DOHH2 (cell line): Measurements from ENCODE around the gene GLUD2.

Source experiments
- H3F3A ChIP-seq: fragments of 200-600 bp; sonication (generic), shearing (Covaris generic); 2 replicates; pipeline ENCODE4 v1.6.0; 2016; ENCODE audit warnings: antibody characterized with exemption, mild to moderate bottlenecking; ENCODE audit not compliant: control insufficient read depth, insufficient read depth
- H3K27ac ChIP-seq: fragments of 200-600 bp; sonication (generic); 2 replicates; pipeline ENCODE4 v1.5.1; 2014; ENCODE audit warnings: low read depth, mild to moderate bottlenecking, low read length, moderate library complexity
- H3K27me3 ChIP-seq: fragments of 200-600 bp; sonication (generic); 2 replicates; pipeline ENCODE4 v1.6.1; 2014; ENCODE audit warnings: mild to moderate bottlenecking, low read length, mixed read lengths; ENCODE audit not compliant: control insufficient read depth
- H3K36me3 ChIP-seq: fragments of 200-600 bp; sonication (generic); 2 replicates; pipeline ENCODE4 v1.6.1; 2014; ENCODE audit warnings: mild to moderate bottlenecking, low read length, moderate library complexity, mixed read lengths; ENCODE audit not compliant: control insufficient read depth
- H3K4me1 ChIP-seq: fragments of 200-600 bp; sonication (generic); 2 replicates; pipeline ENCODE4 v1.6.1; 2014; ENCODE audit warnings: mild to moderate bottlenecking, low read length, mixed read lengths; ENCODE audit not compliant: control insufficient read depth
- H3K4me2 ChIP-seq: fragments of 200-600 bp; sonication (generic); 2 replicates; pipeline ENCODE4 v1.6.0; 2014; ENCODE audit warnings: mild to moderate bottlenecking, low read length, moderate library complexity
- H3K4me3 ChIP-seq: fragments of 200-600 bp; sonication (generic); 2 replicates; pipeline ENCODE4 v1.5.1; 2014; ENCODE audit warnings: mild to moderate bottlenecking, low read length, mixed read lengths
- H3K79me2 ChIP-seq: fragments of 200-600 bp; sonication (generic); 2 replicates; pipeline ENCODE4 v1.6.1; 2014; ENCODE audit warnings: mild to moderate bottlenecking, low read length, mixed read lengths; ENCODE audit not compliant: control insufficient read depth
- H3K9me2 ChIP-seq: fragments of 200-600 bp; sonication (generic); replicated peaks from 2 replicates; pipeline ENCODE4 v1.6.1; 2014; ENCODE audit warnings: mild to moderate bottlenecking, low read length, mixed read lengths; ENCODE audit not compliant: control insufficient read depth
- H3K9me3 ChIP-seq: fragments of 200-600 bp; sonication (generic); 2 replicates; pipeline ENCODE4 v1.6.1; 2014; ENCODE audit warnings: antibody characterized with exemption, low read length, mixed read lengths; ENCODE audit not compliant: control insufficient read depth, insufficient read depth
- H4K20me1 ChIP-seq: fragments of 200-600 bp; sonication (generic); 2 replicates; pipeline ENCODE4 v1.6.0; 2014; ENCODE audit warnings: low read depth, mild to moderate bottlenecking, antibody characterized with exemption, low read length, moderate library complexity; ENCODE audit not compliant: control insufficient read depth, insufficient read depth
- CTCF ChIP-seq: fragments of 200-600 bp; sonication (generic); IDR thresholded peaks from one replicate; pipeline ENCODE4 v1.5.1; 2014; ENCODE audit warnings: antibody characterized with exemption, mild to moderate bottlenecking, low read depth, low read length; ENCODE audit not compliant: poor library complexity, severe bottlenecking
- EZH2phosphoT487 ChIP-seq: fragments of 200-600 bp; sonication (generic); IDR thresholded peaks from 2 replicates; pipeline ENCODE4 v1.6.1; 2017; ENCODE audit warnings: borderline replicate concordance, mild to moderate bottlenecking, antibody characterized with exemption, low read length, moderate library complexity, mixed read lengths

GLUD2 gene

GRCh38 chrX:121084903-121085611 lies 37.6 kb downstream of the GLUD2 start:
- TF ChIP-seq CTCF (no peak), EZH2phosphoT487 (no peak)
- no peak overlapping the region for H3K4me2 ChIP-seq
- H3K9me3 ChIP-seq = no peaks in the 10 kb centered on the region

DNA sequence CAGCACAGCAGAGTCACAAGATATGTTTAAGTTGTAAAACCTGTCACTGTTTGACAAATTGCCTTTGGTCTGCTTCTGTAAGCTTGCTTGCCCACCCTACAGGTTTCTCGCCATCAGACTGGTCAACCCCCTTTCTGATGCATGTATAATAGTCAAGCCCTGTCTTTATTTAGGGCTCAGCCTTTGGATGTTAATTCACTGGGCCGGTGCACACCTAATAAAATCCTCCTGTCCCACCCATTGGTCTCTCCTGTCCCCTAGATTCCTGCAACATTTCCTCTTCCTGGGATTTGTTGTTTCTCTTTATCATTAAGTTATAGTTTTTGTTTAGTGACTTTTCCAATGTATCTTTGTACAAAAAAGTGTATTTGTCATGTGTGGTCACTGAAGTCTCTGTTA lies 38.2 kb downstream of the GLUD2 start:
- Histone ChIP-seq H3K79me2 (no peaks in the 10 kb centered on the region), H3K4me1 (no peaks in the 10 kb centered on the region), H3K27me3 (no peaks in the 10 kb centered on the region), H3K27ac (no peak overlapping the region), H3K4me2 (no peak overlapping the region), H3K9me2 (no peaks in the 10 kb centered on the region), H3F3A (no peaks in the 10 kb centered on the region), H3K9me3 (no peaks in the 10 kb centered on the region), H3K4me3 (no peak overlapping the region), H3K36me3 (no peaks in the 10 kb centered on the region), H4K20me1 (no peaks in the 10 kb centered on the region)
- no peak for TF ChIP-seq EZH2phosphoT487

More at GRCh38 chrX:121084903-121085611, 37.6 kb downstream of the GLUD2 start:
- H3K79me2 ChIP-seq = no peaks in the 10 kb centered on the region
- no peaks in the 10 kb centered on the region for H3F3A ChIP-seq
- H4K20me1 ChIP-seq = no peaks in the 10 kb centered on the region
- no peaks in the 10 kb centered on the region for H3K9me2 ChIP-seq
- H3K4me3 ChIP-seq = no peak overlapping the region
- no peak overlapping the region for H3K27ac ChIP-seq
- no peaks in the 10 kb centered on the region for H3K27me3 ChIP-seq
- H3K4me1 ChIP-seq = no peaks in the 10 kb centered on the region
- no peaks in the 10 kb centered on the region for H3K36me3 ChIP-seq

GRCh38 chrX:121093011-121093410 lies 45.6 kb downstream of the GLUD2 start:
- Histone ChIP-seq H3K4me2 (no peak overlapping the region), H3K36me3 (no peaks in the 10 kb centered on the region), H3K9me2 (no peaks in the 10 kb centered on the region), H3K27me3 (no peaks in the 10 kb centered on the region), H3K4me1 (no peaks in the 10 kb centered on the region), H3K4me3 (no peak overlapping the region), H4K20me1 (no peaks in the 10 kb centered on the region), H3K79me2 (no peaks in the 10 kb centered on the region), H3K9me3 (no peaks in the 10 kb centered on the region), H3F3A (no peaks in the 10 kb centered on the region), H3K27ac (no peak overlapping the region)
- TF ChIP-seq EZH2phosphoT487 (no peak), CTCF (no peak)
